PC-9 (cell line): ENCODE results near the gene FGF21. TPM values are rescaled to one million over a fixed set of nuclear protein-coding genes. Genes with fewer than 3 reads are reported as not detected.
A peak's percentile ranks its signal among the peaks of the same experiment; 100 is the strongest.

Experiments
- BruUV-seq: library from RNA; stranded (reverse); fragments of 400-500 nt; replicated peaks from 2 replicates; lab custom pipeline; 2021; lab: Mats Ljungman, UMichigan
- CTCF ChIA-PET: fragments of 300-600 bp; sonication (Branson Sonifier 250); formaldehyde crosslinking; loops from one replicate; lab custom pipeline; 2022; ENCODE audit warnings: antibody characterized with exemption; lab: Charles Lee
- POLR2A ChIA-PET: fragments of 300-600 bp; sonication (Branson Sonifier 250); formaldehyde crosslinking; loops from one replicate; lab custom pipeline; 2022; ENCODE audit warnings: antibody characterized with exemption; ENCODE audit not compliant: unreplicated experiment; lab: Charles Lee
- DNase-seq, 2 experiments: peaks; one replicate each; pipeline versions ENCODE4 v3.0.0 to v3.0.0-alpha.2; 2015 to 2022; ENCODE audit warnings: mixed read lengths in 1 of 2
- H2AFZ ChIP-seq: fragments of 200-600 bp; sonication (generic); 2 replicates; pipeline ENCODE4 v1.8.1; 2017; ENCODE audit warnings: antibody characterized with exemption
- H3F3A ChIP-seq: fragments of 200-600 bp; sonication (generic); 2 replicates; pipeline ENCODE4 v1.8.1; 2017; ENCODE audit warnings: antibody characterized with exemption, mild to moderate bottlenecking, low read depth; ENCODE audit not compliant: insufficient read depth
- H3K27ac ChIP-seq: fragments of 200-600 bp; sonication (generic); 2 replicates; pipeline ENCODE4 v1.6.1; 2016; ENCODE audit warnings: mixed run types
- H3K27me3 ChIP-seq: fragments of 200-600 bp; sonication (generic); 2 replicates; pipeline ENCODE4 v1.6.1; 2016; ENCODE audit warnings: low read depth, mixed run types; ENCODE audit not compliant: insufficient read depth
- H3K36me3 ChIP-seq: fragments of 200-600 bp; sonication (generic); 2 replicates; pipeline ENCODE4 v1.6.1; 2016; ENCODE audit warnings: low read depth, mixed run types
- H3K4me1 ChIP-seq: fragments of 200-600 bp; sonication (generic); replicated peaks from 2 replicates; pipeline ENCODE4 v1.6.1; 2016; ENCODE audit warnings: mixed run types; ENCODE audit not compliant: insufficient read depth
- H3K4me2 ChIP-seq: fragments of 200-600 bp; sonication (generic); 2 replicates; pipeline ENCODE4 v1.6.1; 2017; ENCODE audit warnings: mixed run types
- H3K4me3 ChIP-seq: fragments of 200-600 bp; sonication (generic); 2 replicates; pipeline ENCODE4 v1.6.1; 2016; ENCODE audit warnings: mixed run types
- H3K79me2 ChIP-seq: fragments of 200-600 bp; sonication (generic); 2 replicates; pipeline ENCODE4 v1.6.1; 2017; ENCODE audit warnings: low read depth, mixed run types
- H3K9me2 ChIP-seq: fragments of 200-600 bp; sonication (generic); 2 replicates; pipeline ENCODE4 v1.8.1; 2017; ENCODE audit warnings: mild to moderate bottlenecking; ENCODE audit not compliant: insufficient read depth
- H3K9me3 ChIP-seq: fragments of 200-600 bp; sonication (generic); 2 replicates; pipeline ENCODE4 v1.8.1; 2016; ENCODE audit warnings: low read depth; ENCODE audit not compliant: insufficient read depth
- H4K20me1 ChIP-seq: fragments of 200-600 bp; sonication (generic); 2 replicates; pipeline ENCODE4 v1.8.1; 2017; ENCODE audit not compliant: insufficient read depth
- EZH2 ChIP-seq: fragments of 200-600 bp; sonication (generic); IDR thresholded peaks from 2 replicates; pipeline ENCODE4 v1.8.0; 2017; ENCODE audit warnings: antibody characterized with exemption, low read depth
- intact Hi-C: fragments of 100-400 bp; cut with micrococcal nuclease; formaldehyde crosslinking; loops from one replicate; pipeline ENCODE4 v1.10.0; 2022; ENCODE audit not compliant: unreplicated experiment
- total RNA-seq: library from RNA; stranded (reverse); gene quantifications from 2 replicates; pipeline ENCODE4 v1.2.3, GENCODE V29; 2021
- TF ChIP-seq, protein P1 (sequence below): fragments of 200-600 bp; sonication (generic); conservative IDR thresholded peaks from 2 replicates; pipeline ENCODE4 v1.6.1; 2017; ENCODE audit warnings: mixed run types, antibody characterized with exemption, mild to moderate bottlenecking, moderate library complexity

The FGF21 gene
- total RNA-seq, 1 experiment from 2014 or later: 0.41 TPM

GRCh38 chr19:48738557-48739403, 16.5 kb upstream of the FGF21 start:
- intact Hi-C loops: loop anchor here (1.0 to 5.0 kb wide), 4 partner anchors 14 to 101 kb away; partner anchors contain the start of genes DBP and FUT1
- CTCF ChIA-PET: interaction anchor here (0.5 to 1.2 kb wide), 11 partner anchors 8 to 331 kb away, joined by 3 to 15 read pairs (median 4); partner anchors contain the start of genes FUT2, HSD17B14 and IZUMO1
- Histone ChIP-seq H3F3A (peaks cover 15% of the 10 kb centered on the region), H3K79me2 (no peaks in the 10 kb centered on the region), H2AFZ (peak overlapping the region; percentile 85), H3K4me2 (peak overlapping the region; percentile 80), H4K20me1 (no peaks in the 10 kb centered on the region), H3K4me1 (no peaks in the 10 kb centered on the region; the same call in 1 of the 2 replicates), H3K27me3 (no peaks in the 10 kb centered on the region), H3K27ac (no peak overlapping the region), H3K9me3 (no peaks in the 10 kb centered on the region), H3K4me3 (peak overlapping the region; percentile 58; the same call in 1 of the 2 replicates), H3K9me2 (no peaks in the 10 kb centered on the region), H3K36me3 (no peaks in the 10 kb centered on the region)
- POLR2A ChIA-PET: interaction anchor here (0.6 to 0.7 kb wide), 10 partner anchors 14 to 535 kb away, joined by 3 to 8 read pairs (median 3); no protein-coding TSS in a partner anchor
- peak; percentile 74 to 96 for DNase-seq
- BruUV-seq: no TSS peak
- no peak for TF ChIP-seq EZH2
- TF ChIP-seq, protein P1, sequence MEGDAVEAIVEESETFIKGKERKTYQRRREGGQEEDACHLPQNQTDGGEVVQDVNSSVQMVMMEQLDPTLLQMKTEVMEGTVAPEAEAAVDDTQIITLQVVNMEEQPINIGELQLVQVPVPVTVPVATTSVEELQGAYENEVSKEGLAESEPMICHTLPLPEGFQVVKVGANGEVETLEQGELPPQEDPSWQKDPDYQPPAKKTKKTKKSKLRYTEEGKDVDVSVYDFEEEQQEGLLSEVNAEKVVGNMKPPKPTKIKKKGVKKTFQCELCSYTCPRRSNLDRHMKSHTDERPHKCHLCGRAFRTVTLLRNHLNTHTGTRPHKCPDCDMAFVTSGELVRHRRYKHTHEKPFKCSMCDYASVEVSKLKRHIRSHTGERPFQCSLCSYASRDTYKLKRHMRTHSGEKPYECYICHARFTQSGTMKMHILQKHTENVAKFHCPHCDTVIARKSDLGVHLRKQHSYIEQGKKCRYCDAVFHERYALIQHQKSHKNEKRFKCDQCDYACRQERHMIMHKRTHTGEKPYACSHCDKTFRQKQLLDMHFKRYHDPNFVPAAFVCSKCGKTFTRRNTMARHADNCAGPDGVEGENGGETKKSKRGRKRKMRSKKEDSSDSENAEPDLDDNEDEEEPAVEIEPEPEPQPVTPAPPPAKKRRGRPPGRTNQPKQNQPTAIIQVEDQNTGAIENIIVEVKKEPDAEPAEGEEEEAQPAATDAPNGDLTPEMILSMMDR: no peak

- Histone ChIP-seq H3K4me3 (peak overlapping the region; percentile 58; the same call in 1 of the 2 replicates), H3K4me1 (no peaks in the 10 kb centered on the region; the same call in 1 of the 2 replicates), H4K20me1 (no peaks in the 10 kb centered on the region), H3K9me2 (no peaks in the 10 kb centered on the region), H3K4me2 (peak overlapping the region; percentile 80), H3K27me3 (no peaks in the 10 kb centered on the region), H2AFZ (peak overlapping the region; percentile 85), H3K27ac (no peak overlapping the region), H3F3A (peaks cover 15% of the 10 kb centered on the region), H3K79me2 (no peaks in the 10 kb centered on the region), H3K9me3 (no peaks in the 10 kb centered on the region), H3K36me3 (no peaks in the 10 kb centered on the region)
- intact Hi-C loops: loop anchor here (2.0 to 5.0 kb wide), 3 partner anchors 13 to 102 kb away; partner anchors contain the start of genes DBP and FUT1
- TF ChIP-seq EZH2: no peak
- CTCF ChIA-PET: interaction anchor here (0.6 to 1.2 kb wide), 3 partner anchors 8 to 330 kb away, joined by 3 to 4 read pairs (median 4); partner anchors contain the start of gene IZUMO1
- BruUV-seq: no TSS peak
- no peak for DNase-seq
- POLR2A ChIA-PET: no interaction called here
Observed at GRCh38 chr19:48739404-48740163, 15.7 kb upstream of the FGF21 start.

DNA sequence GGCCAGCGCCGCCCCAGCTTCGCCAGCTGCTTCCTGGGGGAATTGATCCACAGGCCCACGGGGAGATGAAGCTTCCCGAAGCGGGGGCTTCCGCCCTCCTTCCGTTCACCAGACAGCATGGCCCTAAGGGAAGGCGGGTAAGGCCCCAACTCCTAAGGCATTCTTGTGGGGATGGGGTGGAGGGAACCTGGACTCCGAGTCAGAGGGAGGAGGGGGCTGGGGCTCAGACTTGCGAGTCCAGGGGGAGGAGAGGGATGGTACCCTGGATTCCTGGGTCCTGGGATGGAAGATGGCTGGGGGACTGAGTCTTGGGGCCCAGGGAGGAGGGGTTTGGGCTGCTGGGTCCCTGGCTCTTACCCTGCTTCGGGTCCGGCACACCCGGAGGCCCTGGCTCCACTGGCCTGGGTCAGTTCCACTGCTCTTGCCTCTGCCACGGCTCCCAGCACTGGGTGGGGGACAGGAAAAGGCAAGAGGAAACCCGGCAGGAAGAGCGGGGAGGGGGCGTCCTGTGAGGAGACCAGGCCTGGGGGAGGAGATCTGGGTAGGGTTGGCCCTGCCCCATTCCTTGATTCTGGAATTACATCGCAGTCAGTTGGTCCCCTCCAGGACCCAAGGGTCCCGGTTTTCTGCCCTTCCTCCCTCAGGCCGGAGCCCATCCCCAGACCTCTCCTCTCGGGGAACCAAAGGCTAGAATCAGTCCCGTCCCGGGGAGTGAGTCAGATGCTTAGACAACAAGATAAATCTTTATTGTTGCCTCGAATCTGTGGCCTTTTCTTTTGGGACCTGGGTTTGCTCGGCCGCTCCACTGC, 15.0 kb upstream of the FGF21 start, which contains the start of gene RASIP1:
TSS of gene RASIP1 (minus strand) at position 447 of the 809 bp plus-strand sequence. CDS start at position 119, 328 bp downstream.
- POLR2A ChIA-PET: no interaction called here
- BruUV-seq: no TSS peak
- no peaks in the 10 kb centered on the region for H4K20me1 ChIP-seq
- H3K27me3 ChIP-seq: no peaks in the 10 kb centered on the region
- H3K36me3 ChIP-seq: no peaks in the 10 kb centered on the region
- H3K4me3 ChIP-seq: peak within 1 kb of the TSS; percentile 58; the same call in 1 of the 2 replicates
- peaks cover 18% of the 10 kb centered on the region for H3F3A ChIP-seq
- H3K4me1 ChIP-seq: no peaks in the 10 kb centered on the region; the same call in 1 of the 2 replicates
- peak within 1 kb of the TSS; percentile 80 for H3K4me2 ChIP-seq
- no peak within 1 kb of the TSS for H3K27ac ChIP-seq
- no peaks in the 10 kb centered on the region for H3K79me2 ChIP-seq
- no peaks in the 10 kb centered on the region for H3K9me2 ChIP-seq
- DNase-seq: no peak
- no peaks in the 10 kb centered on the region for H3K9me3 ChIP-seq
- peak within 1 kb of the TSS; percentile 85 for H2AFZ ChIP-seq
- intact Hi-C loops: no loop called here
- CTCF ChIA-PET: no interaction called here
- TF ChIP-seq EZH2: no peak
- TF ChIP-seq, protein P1: no peak
